Measurements from ENCODE around the gene BICD1. TPM values are rescaled to one million over a fixed set of nuclear protein-coding genes. Genes with fewer than 3 reads are reported as not detected.
"Not testable (repeated sequence)": the region's sequence is repeated elsewhere in the genome, so short reads cannot be mapped to it uniquely, and the experiment has no call there.

Gene BICD1
- total RNA-seq, 1 experiment from 2014 or later = 8.1 TPM

- in situ Hi-C loops (cut with HindIII; ENCODE audit: low pct_unique_long_range_greater_than_20kb, low sequenced_read_pairs) = no loop called here
- DNase-seq (ENCODE audit: low read depth, low spot score) = no peak
Measured at GRCh38 chr12:32253154-32253790, 146.6 kb downstream of the BICD1 start.

GRCh38 chr12:32254260-32254956, 147.8 kb downstream of the BICD1 start:
- in situ Hi-C loops (cut with HindIII; ENCODE audit: low pct_unique_long_range_greater_than_20kb, low sequenced_read_pairs) = no loop called here
- DNase-seq (ENCODE audit: low read depth, low spot score) = no peak

- in situ Hi-C loops (cut with HindIII; ENCODE audit: low pct_unique_long_range_greater_than_20kb, low sequenced_read_pairs) = no loop called here
- DNase-seq (ENCODE audit: low read depth, low spot score) = no peak
Measured at GRCh38 chr12:32255588-32255987, 148.9 kb downstream of the BICD1 start.

- DNase-seq (ENCODE audit: low read depth, low spot score) = no peak
- in situ Hi-C loops (cut with HindIII; ENCODE audit: low pct_unique_long_range_greater_than_20kb, low sequenced_read_pairs) = no loop called here
Measured at GRCh38 chr12:32257695-32258496, 151.2 kb downstream of the BICD1 start.

- DNase-seq (ENCODE audit: low read depth, low spot score) = no peak
- in situ Hi-C loops (cut with HindIII; ENCODE audit: low pct_unique_long_range_greater_than_20kb, low sequenced_read_pairs) = no loop called here
Measured at GRCh38 chr12:32260696-32261095, 154.0 kb downstream of the BICD1 start.

GRCh38 chr12:32261638-32262037, 155.0 kb downstream of the BICD1 start:
- peak; percentile 46 for DNase-seq (ENCODE audit: low read depth, low spot score)
- in situ Hi-C loops (cut with HindIII; ENCODE audit: low pct_unique_long_range_greater_than_20kb, low sequenced_read_pairs) = no loop called here

- no peak for DNase-seq (ENCODE audit: low read depth, low spot score)
- in situ Hi-C loops (cut with HindIII; ENCODE audit: low pct_unique_long_range_greater_than_20kb, low sequenced_read_pairs) = no loop called here
Measured at GRCh38 chr12:32264961-32265360, 158.3 kb downstream of the BICD1 start.

GRCh38 chr12:32265456-32265855, 158.8 kb downstream of the BICD1 start:
- no peak for DNase-seq (ENCODE audit: low read depth, low spot score)
- in situ Hi-C loops (cut with HindIII; ENCODE audit: low pct_unique_long_range_greater_than_20kb, low sequenced_read_pairs) = no loop called here

- no peak for DNase-seq (ENCODE audit: low read depth, low spot score)
- in situ Hi-C loops (cut with HindIII; ENCODE audit: low pct_unique_long_range_greater_than_20kb, low sequenced_read_pairs) = no loop called here
Measured at GRCh38 chr12:32265951-32266350, 159.3 kb downstream of the BICD1 start.

GRCh38 chr12:32266756-32267155, 160.1 kb downstream of the BICD1 start:
- in situ Hi-C loops (cut with HindIII; ENCODE audit: low pct_unique_long_range_greater_than_20kb, low sequenced_read_pairs) = no loop called here
- no peak for DNase-seq (ENCODE audit: low read depth, low spot score)

- in situ Hi-C loops (cut with HindIII; ENCODE audit: low pct_unique_long_range_greater_than_20kb, low sequenced_read_pairs) = no loop called here
- peak; percentile 16 for DNase-seq (ENCODE audit: low read depth, low spot score)
Measured at GRCh38 chr12:32270818-32271710, 164.4 kb downstream of the BICD1 start.

GRCh38 chr12:32272465-32272864, 165.8 kb downstream of the BICD1 start:
- no peak for DNase-seq (ENCODE audit: low read depth, low spot score)
- in situ Hi-C loops (cut with HindIII; ENCODE audit: low pct_unique_long_range_greater_than_20kb, low sequenced_read_pairs) = no loop called here

- in situ Hi-C loops (cut with HindIII; ENCODE audit: low pct_unique_long_range_greater_than_20kb, low sequenced_read_pairs) = no loop called here
- no peak for DNase-seq (ENCODE audit: low read depth, low spot score)
Measured at GRCh38 chr12:32273063-32273522, 166.4 kb downstream of the BICD1 start.

- no peak for DNase-seq (ENCODE audit: low read depth, low spot score)
- in situ Hi-C loops (cut with HindIII; ENCODE audit: low pct_unique_long_range_greater_than_20kb, low sequenced_read_pairs) = no loop called here
Measured at GRCh38 chr12:32273712-32274111, 167.1 kb downstream of the BICD1 start.

- in situ Hi-C loops (cut with HindIII; ENCODE audit: low pct_unique_long_range_greater_than_20kb, low sequenced_read_pairs) = loop anchor here (25.0 kb wide), 1 partner anchor 612 kb away; the partner anchor contains the start of gene ETFBKMT
- no peak for DNase-seq (ENCODE audit: low read depth, low spot score)
Measured at GRCh38 chr12:32274665-32275064, 168.0 kb downstream of the BICD1 start.

GRCh38 chr12:32275520-32275919, 168.9 kb downstream of the BICD1 start:
- DNase-seq (ENCODE audit: low read depth, low spot score) = not testable (repeated sequence)
- in situ Hi-C loops (cut with HindIII; ENCODE audit: low pct_unique_long_range_greater_than_20kb, low sequenced_read_pairs) = loop anchor here (25.0 kb wide), 1 partner anchor 613 kb away; the partner anchor contains the start of gene ETFBKMT

- in situ Hi-C loops (cut with HindIII; ENCODE audit: low pct_unique_long_range_greater_than_20kb, low sequenced_read_pairs) = loop anchor here (25.0 kb wide), 1 partner anchor 615 kb away; the partner anchor contains the start of gene ETFBKMT
- DNase-seq (ENCODE audit: low read depth, low spot score) = no peak
Measured at GRCh38 chr12:32277774-32278173, 171.1 kb downstream of the BICD1 start.
